ENCODE measurements around the gene MRPL47. TPM values are rescaled to one million over a fixed set of nuclear protein-coding genes. Genes with fewer than 3 reads are reported as not detected.
A peak's percentile ranks its signal among the peaks of the same experiment; 100 is the strongest.

Gene MRPL47
- total RNA-seq, 1 donor from 2014 or later, result 21.0 TPM

GRCh38 chr3:179606534-179607085 is 2.2 kb upstream of the MRPL47 start:
- no peak for ATAC-seq
- TF ChIP-seq CTCF (IDR thresholded peaks at IDR 0.05), result no peak
- H3K9me3 ChIP-seq, result no peaks in the 10 kb centered on the region
- no peak for DNase-seq
- peaks cover 22% of the 10 kb centered on the region for H3K4me1 ChIP-seq
- H3K36me3 ChIP-seq, result peaks cover 17% of the 10 kb centered on the region
- H3K27ac ChIP-seq, result no peak overlapping the region
- intact Hi-C loops (cut with DNase I), result no loop called here
- no peak overlapping the region for H3K4me3 ChIP-seq
- H3K27me3 ChIP-seq (ENCODE audit: low read depth), result no peaks in the 10 kb centered on the region

- TF ChIP-seq CTCF (IDR thresholded peaks at IDR 0.05), result no peak
- Histone ChIP-seq H3K27ac (peak overlapping the region; percentile 91), H3K27me3 (ENCODE audit: low read depth) (no peaks in the 10 kb centered on the region), H3K36me3 (peaks cover 39% of the 10 kb centered on the region), H3K4me1 (peaks cover 22% of the 10 kb centered on the region), H3K4me3 (peak overlapping the region; percentile 73), H3K9me3 (no peaks in the 10 kb centered on the region)
- intact Hi-C loops (cut with DNase I), result no loop called here
- ATAC-seq (no peak), DNase-seq (no peak)
Observed at GRCh38 chr3:179603831-179604230, 607 bp downstream of the MRPL47 start.

GRCh38 chr3:179603321-179603720 is 1.1 kb downstream of the MRPL47 start:
- no peaks in the 10 kb centered on the region for H3K27me3 ChIP-seq (ENCODE audit: low read depth)
- H3K36me3 ChIP-seq, result peaks cover 44% of the 10 kb centered on the region
- intact Hi-C loops (cut with DNase I), result no loop called here
- H3K9me3 ChIP-seq, result no peaks in the 10 kb centered on the region
- DNase-seq (no peak), ATAC-seq (no peak)
- peak overlapping the region; percentile 73 for H3K4me3 ChIP-seq
- no peak for TF ChIP-seq CTCF (IDR thresholded peaks at IDR 0.05)
- peaks cover 22% of the 10 kb centered on the region for H3K4me1 ChIP-seq
- H3K27ac ChIP-seq, result no peak overlapping the region

DNA sequence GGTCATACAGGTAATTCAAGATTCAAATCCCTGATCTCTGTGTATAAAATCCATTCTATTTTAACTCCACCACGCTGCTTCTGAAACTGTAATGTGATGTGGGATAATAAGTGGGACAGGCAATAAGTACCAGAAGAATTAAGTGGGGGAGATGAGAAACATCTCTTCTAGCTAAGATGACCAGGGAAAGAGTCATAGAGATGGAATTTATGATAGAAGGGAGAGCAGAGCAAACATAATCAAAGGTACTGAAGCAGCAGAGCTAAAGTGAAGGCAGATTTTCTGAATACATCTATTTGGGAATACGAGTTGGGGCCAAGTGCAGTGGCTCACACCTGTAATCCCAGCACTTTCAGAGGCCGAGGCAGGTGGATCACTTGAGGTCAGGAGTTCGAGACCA is 4.9 kb downstream of the MRPL47 start:
- no peak for TF ChIP-seq CTCF (IDR thresholded peaks at IDR 0.05)
- Histone ChIP-seq H3K27me3 (ENCODE audit: low read depth) (no peaks in the 10 kb centered on the region), H3K9me3 (no peaks in the 10 kb centered on the region), H3K27ac (no peak overlapping the region), H3K36me3 (peaks cover 76% of the 10 kb centered on the region), H3K4me1 (peaks cover 12% of the 10 kb centered on the region), H3K4me3 (no peak overlapping the region)
- DNase-seq (no peak), ATAC-seq (no peak)
- intact Hi-C loops (cut with DNase I), result no loop called here

GRCh38 chr3:179591313-179591712 is 13.1 kb downstream of the MRPL47 start:
- intact Hi-C loops (cut with DNase I), result no loop called here

More at GRCh38 chr3:179591313-179591712, 13.1 kb downstream of the MRPL47 start:
- Histone ChIP-seq H3K27ac (no peak overlapping the region), H3K27me3 (ENCODE audit: low read depth) (no peaks in the 10 kb centered on the region), H3K9me3 (no peaks in the 10 kb centered on the region), H3K36me3 (peaks cover 100% of the 10 kb centered on the region), H3K4me3 (no peak overlapping the region), H3K4me1 (no peaks in the 10 kb centered on the region)
- ATAC-seq, result no peak
- no peak for DNase-seq
- TF ChIP-seq CTCF (IDR thresholded peaks at IDR 0.05), result no peak

Data from lower lobe of right lung (tissue), 2 donors.